Raji (cell line): Measurements from ENCODE around the gene APOB.

Experiments
- POLR2A ChIP-seq: IDR thresholded peaks from 2 replicates; pipeline ENCODE4 v1.6.1; 2011; ENCODE audit warnings: low read depth, low read length, control low read depth; ENCODE audit not compliant: insufficient read depth

APOB gene

GRCh38 chr2:21057097-21057496 is 13.2 kb upstream of the APOB start:
- TF ChIP-seq POLR2A, result no peak

DNA sequence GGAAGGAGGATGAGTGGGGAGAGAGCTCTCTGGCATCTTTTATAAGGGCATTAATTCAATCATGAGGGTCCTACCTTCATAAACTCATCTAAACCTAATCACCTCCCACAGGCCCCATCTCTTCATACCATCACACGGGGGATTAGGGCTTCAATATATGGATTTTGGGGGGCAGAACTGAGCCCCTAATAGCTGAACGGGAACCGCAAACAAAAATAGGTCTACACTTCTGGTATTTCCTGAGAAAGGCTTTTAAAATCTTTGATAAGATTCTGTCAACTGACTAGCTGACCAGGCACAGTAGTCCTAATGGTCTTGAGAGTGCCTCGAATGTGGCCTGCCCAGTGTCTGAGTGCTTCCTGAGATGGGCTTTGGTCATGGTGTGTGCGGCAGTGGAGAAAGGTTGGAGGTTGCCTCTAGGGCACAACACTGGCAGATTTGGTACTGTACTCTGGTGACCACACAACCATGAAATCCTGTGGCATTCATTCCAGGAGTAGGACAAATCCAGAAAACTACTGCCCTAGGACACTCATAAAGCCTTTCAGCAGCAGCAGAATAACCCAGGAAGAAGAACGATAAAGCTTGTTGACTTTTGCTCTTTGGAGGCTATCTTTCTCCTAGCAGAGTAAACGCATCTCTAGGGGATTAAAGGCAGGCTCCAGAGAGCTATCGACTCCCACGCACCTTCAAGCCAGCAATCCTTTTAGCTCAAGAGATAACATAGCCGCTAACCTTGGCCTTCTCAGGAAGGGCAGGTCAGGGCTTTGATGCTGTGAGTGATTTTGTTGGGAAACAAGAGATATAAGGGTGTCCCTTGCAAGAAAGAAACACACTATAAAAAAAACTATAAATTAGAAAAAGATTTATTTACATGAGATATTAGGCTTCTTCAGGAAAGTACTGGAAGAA is 12.3 kb upstream of the APOB start:
- no peak for TF ChIP-seq POLR2A

DNA sequence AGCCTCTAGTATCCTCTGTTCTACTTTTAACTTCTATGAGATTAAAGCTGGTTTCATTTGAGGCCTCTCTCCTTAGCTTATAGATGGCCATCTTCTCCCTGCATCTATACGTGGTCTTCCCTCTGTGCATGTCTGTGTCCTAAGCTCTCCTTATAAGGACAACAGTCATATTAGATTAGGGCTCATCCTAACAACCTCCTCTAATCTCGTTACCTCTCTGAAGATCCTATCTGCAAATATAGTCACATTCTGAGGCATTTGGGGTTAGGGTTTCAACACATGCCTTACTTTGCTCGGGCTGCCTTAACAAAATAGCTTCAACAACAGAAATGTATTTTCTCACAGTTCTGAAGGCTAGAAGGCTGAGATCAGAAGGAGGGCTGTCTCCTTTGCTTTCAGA is 11.6 kb upstream of the APOB start:
- TF ChIP-seq POLR2A, result no peak

- no peak for TF ChIP-seq POLR2A
Observed at GRCh38 chr2:21054011-21054410, 10.1 kb upstream of the APOB start.

- TF ChIP-seq POLR2A, result no peak
Observed at GRCh38 chr2:21052044-21052443, 8.2 kb upstream of the APOB start.

DNA sequence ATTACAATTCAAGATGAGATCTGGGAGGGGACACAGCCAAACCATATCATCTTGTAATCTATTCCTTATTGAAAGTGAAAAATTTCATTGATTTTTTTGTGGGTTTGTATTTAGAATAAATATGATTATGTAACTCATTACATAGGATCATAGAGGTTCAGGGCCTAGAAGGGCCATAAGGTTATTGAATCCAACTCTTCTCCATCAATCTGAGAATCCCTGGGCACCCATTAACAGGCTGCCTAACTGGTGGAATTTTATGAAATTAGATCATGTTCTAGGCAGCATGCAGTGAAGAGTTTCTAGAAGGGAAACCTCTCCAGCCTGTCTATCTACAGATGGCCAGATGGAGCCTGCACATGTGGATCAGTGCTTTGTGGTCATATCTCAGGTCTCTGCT is 6.3 kb upstream of the APOB start:
- TF ChIP-seq POLR2A, result no peak

GRCh38 chr2:21047141-21048009 is 3.5 kb upstream of the APOB start:
- TF ChIP-seq POLR2A, result no peak

DNA sequence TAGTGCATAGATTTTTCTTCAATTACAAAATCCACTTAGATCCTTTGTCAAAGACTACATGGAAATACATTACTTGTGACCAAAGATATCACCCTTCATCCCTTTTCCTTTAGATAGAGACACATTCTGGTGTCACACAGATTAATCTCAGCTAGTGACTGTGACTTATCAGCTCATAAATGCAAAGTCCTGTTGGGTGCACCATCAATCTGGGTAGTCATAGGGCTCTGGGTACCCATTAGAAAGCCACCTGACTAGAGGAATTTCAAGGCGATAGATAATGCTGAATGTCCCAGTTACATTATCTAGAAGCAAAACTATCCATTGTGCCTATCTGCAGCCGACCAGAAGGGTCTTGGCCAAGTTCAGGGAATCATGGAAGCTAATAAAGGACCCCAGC is 2.6 kb upstream of the APOB start:
- TF ChIP-seq POLR2A, result no peak

DNA sequence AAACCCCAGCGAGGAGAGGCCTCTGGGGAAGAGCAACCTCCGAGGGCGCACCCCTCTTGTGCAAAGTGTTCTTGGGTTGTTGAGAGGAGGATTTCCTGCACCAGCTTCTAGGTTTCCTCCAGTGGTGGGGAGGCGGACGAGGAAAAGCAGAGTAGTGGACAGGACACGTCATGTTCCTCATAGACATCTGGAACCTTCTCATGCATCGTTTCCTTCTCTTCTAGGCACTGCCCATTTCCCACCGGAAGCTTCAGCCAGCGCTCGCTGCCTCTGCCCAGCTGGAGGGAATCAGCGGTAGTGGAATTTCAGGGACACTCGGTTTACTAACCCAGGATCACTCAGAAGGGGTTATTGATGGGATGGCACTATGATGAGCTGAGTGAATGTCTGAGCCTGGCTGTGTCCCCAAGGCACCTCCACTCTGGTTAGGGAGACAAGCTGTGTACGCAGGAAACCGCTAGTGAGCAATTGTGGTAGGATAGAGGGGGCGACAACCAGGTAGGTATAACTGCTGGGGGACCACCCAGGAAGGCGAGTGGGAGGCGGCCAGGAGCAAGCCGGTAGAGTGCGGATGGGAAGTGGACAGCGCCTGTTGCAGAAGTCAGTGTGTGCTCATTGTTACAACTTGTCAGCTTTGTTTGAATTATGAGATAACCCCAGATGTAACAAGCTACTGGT is 960 bp upstream of the APOB start:
- TF ChIP-seq POLR2A, result no peak

DNA sequence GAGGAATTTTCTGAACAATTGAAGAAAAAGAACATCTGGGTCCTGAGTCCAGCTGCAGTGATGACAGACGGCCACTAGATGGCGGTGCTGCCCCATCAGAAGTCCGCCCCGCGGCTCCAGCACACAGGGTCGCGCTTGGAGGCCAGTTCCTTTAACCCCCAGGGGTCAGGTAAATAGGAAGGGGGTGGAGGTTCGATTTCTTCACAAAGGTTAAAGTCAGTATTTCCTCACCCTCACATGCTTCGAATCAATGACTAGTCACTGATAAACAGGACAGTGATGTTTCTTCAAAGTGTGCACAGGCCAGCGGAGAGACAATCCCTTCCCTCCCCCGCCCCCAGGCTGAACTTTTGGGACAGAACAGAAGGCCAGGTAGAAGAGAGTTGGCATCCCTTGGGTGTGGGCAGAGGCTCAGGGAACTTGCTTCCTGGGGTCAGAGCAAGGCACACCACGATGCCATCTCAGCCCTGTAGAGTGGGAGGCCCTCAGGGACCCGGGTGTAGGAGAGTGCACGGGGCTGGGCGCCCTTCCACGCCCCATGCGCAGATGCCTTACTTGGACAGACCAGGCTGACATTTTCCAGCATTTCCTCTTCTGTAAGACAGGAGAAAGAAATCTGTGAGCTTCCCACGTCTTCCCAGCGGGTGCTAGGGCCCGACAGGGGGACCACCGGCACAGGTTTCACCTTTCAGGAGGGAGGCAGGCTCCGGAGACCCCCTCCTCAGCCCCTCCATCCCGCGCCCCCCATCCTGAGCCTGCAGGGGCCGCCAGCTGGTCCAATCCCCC is 722 bp downstream of the APOB start:
- no peak for TF ChIP-seq POLR2A

DNA sequence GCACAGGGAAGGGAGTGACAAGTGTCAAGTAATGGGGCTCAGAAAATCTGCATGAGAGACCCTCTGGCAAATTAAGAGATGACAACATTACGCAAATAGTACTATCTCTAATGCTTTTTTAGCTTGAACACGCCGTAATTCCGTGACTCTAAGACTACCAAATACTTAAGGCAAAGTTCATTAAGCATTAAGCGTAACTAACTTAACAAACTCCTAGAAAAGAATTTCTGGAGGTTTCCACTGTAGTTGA is 1.2 kb downstream of the APOB start:
- no peak for TF ChIP-seq POLR2A

GRCh38 chr2:21041943-21042707 is 1.7 kb downstream of the APOB start:
- no peak for TF ChIP-seq POLR2A

- no peak for TF ChIP-seq POLR2A
Observed at GRCh38 chr2:21041462-21041861, 2.4 kb downstream of the APOB start.
